Sigmoid colon (tissue), 7 donors: ENCODE data around the gene CDHR5. TPM values are rescaled to one million over a fixed set of nuclear protein-coding genes. Genes with fewer than 3 reads are reported as not detected.
A peak's percentile ranks its signal among the peaks of the same experiment; 100 is the strongest.

Source experiments
- DNase-seq: peaks from one replicate; pipeline ENCODE4 v3.0.0-alpha.2; 2019
- H3K27ac ChIP-seq, 4 donors: fragments of 200-600 bp; sonication (generic); one replicate each; pipeline ENCODE4 v1.5.1; 2016 to 2019; ENCODE audit warnings: mild to moderate bottlenecking in 1 of 4
- H3K27me3 ChIP-seq, 3 donors: fragments of 200-600 bp; sonication (generic); one replicate each; pipeline ENCODE4 v1.5.1; 2019; ENCODE audit warnings: mild to moderate bottlenecking in 1 of 3
- H3K36me3 ChIP-seq, 4 donors: fragments of 200-600 bp; sonication (generic); one replicate each; pipeline ENCODE4 v1.5.1; 2016 to 2019
- H3K4me1 ChIP-seq, 4 donors: fragments of 200-600 bp; sonication (generic); one replicate each; pipeline ENCODE4 v1.5.1; 2017 to 2019
- H3K4me3 ChIP-seq, 4 donors: fragments of 200-600 bp; sonication (generic); one replicate each; pipeline ENCODE4 v1.5.1; 2017 to 2019; ENCODE audit warnings: mild to moderate bottlenecking in 2 of 4, moderate library complexity in 1 of 4
- H3K9me3 ChIP-seq, 4 donors: fragments of 200-600 bp in 3 of 4; sonication (generic) in 3 of 4; one replicate each; pipeline versions ENCODE4 v1.5.1 to v1.6.1; 2013 to 2019
- CTCF ChIP-seq, 4 experiments: fragments of 450-650 bp in 3 of 4; fragments of 200-600 bp in 1 of 4; IDR thresholded peaks; one replicate each; pipeline ENCODE4 v1.5.1; 2016 to 2019; ENCODE audit warnings: antibody characterized with exemption in 4 of 4, mild to moderate bottlenecking in 3 of 4, moderate library complexity in 2 of 4
- EP300 ChIP-seq, 4 donors: sonication (generic); formaldehyde crosslinking; IDR thresholded peaks; one replicate each; pipeline ENCODE4 v1.6.1; 2017; ENCODE audit warnings: antibody characterized with exemption in 4 of 4
- POLR2A ChIP-seq, 2 donors: fragments of 450-650 bp; IDR thresholded peaks; one replicate each; pipeline ENCODE4 v1.6.1; 2016; ENCODE audit warnings: antibody characterized with exemption in 2 of 2, mild to moderate bottlenecking in 2 of 2, moderate library complexity in 2 of 2
- POLR2AphosphoS5 ChIP-seq, 4 donors: sonication (generic); formaldehyde crosslinking; IDR thresholded peaks; one replicate each; pipeline ENCODE4 v1.6.1; 2017; ENCODE audit warnings: antibody characterized with exemption in 4 of 4
- WGBS, 2 donors: extraction: QIAGEN DNeasy Blood & Tissue Kit; methylation state at CpG; one replicate each; pipeline ENCODE4 v1.1.7; 2013; 5-methylcytosine and 5-hydroxymethylcytosine counted together
- intact Hi-C: fragments of 100-400 bp; cut with DNase I; formaldehyde crosslinking; loops from one replicate; pipeline ENCODE4 v1.15.1; 2023
- polyA plus RNA-seq, 3 donors: library from polyadenylated mRNA; stranded (reverse); fragments of 200-250 nt; gene quantifications; one replicate each; pipeline ENCODE4 v1.2.3, GENCODE V29; 2013
- total RNA-seq, 4 donors: library from RNA; depleted of rRNA; stranded (reverse); fragments of >200 nt; gene quantifications; one replicate each; pipeline ENCODE4 v1.1.0, GENCODE V29; 2016
- donor health status: healthy with polysubstance abuse.
- donor health status: Bipolar disorder and iron deficiency.
- donor health status: healthy.

Gene CDHR5
- total and polyA plus RNA-seq, 7 donors, result 1.8 to 136 (median 18.0) TPM; not detected in 2

- WGBS, 2 donors, result 89 to 93% methylated on average over 28 of the region's 28 CpGs
- no peak for DNase-seq
- H3K4me1 ChIP-seq, result peaks cover 0 to 16% (median 6%) of the 10 kb centered on the region in 4 donors
- H3K9me3 ChIP-seq, result no peaks in the 10 kb centered on the region
- no peak overlapping the region for H3K27ac ChIP-seq
- H3K36me3 ChIP-seq, result peaks cover 32 to 98% (median 88%) of the 10 kb centered on the region in 4 donors
- TF ChIP-seq EP300 (IDR thresholded peaks at IDR 0.05), result no peak
- no peak for TF ChIP-seq POLR2AphosphoS5 (IDR thresholded peaks at IDR 0.05)
- no peak for TF ChIP-seq CTCF (IDR thresholded peaks at IDR 0.05)
- no peak for TF ChIP-seq POLR2A (IDR thresholded peaks at IDR 0.05)
- intact Hi-C loops, result no loop called here
- no peaks in the 10 kb centered on the region for H3K27me3 ChIP-seq
- H3K4me3 ChIP-seq, result no peak overlapping the region
Observed at GRCh38 chr11:608791-609251, 15.9 kb downstream of the CDHR5 start.

- no peak for DNase-seq
- WGBS, 2 donors, result 91 to 94% methylated on average over 45 of the region's 45 CpGs
- peaks cover 32 to 100% (median 90%) of the 10 kb centered on the region in 4 donors for H3K36me3 ChIP-seq
Observed at GRCh38 chr11:607971-608659, 16.6 kb downstream of the CDHR5 start.

GRCh38 chr11:607020-607780 is 17.6 kb downstream of the CDHR5 start:
- no peaks in the 10 kb centered on the region for H3K27me3 ChIP-seq
- no peaks in the 10 kb centered on the region for H3K9me3 ChIP-seq
- H3K36me3 ChIP-seq, result peaks cover 34 to 100% (median 88%) of the 10 kb centered on the region in 4 donors
- no peak for TF ChIP-seq EP300 (IDR thresholded peaks at IDR 0.05)
- no peak for TF ChIP-seq CTCF (IDR thresholded peaks at IDR 0.05)
- TF ChIP-seq POLR2A (IDR thresholded peaks at IDR 0.05), result no peak
- TF ChIP-seq POLR2AphosphoS5 (IDR thresholded peaks at IDR 0.05), result no peak
- intact Hi-C loops, result no loop called here
- peak overlapping the region in 2 of 4 donors; percentile 55 to 77 for H3K27ac ChIP-seq
- H3K4me3 ChIP-seq, result no peak overlapping the region
- no peak for DNase-seq
- WGBS, 2 donors, result 93 to 94% methylated on average over 35 of the region's 35 CpGs
- H3K4me1 ChIP-seq, result peaks cover 0 to 6% (median 2%) of the 10 kb centered on the region in 4 donors

More at GRCh38 chr11:607971-608659, 16.6 kb downstream of the CDHR5 start:
- H3K27ac ChIP-seq, result no peak overlapping the region
- no peak overlapping the region for H3K4me3 ChIP-seq
- TF ChIP-seq CTCF (IDR thresholded peaks at IDR 0.05) (no peak), EP300 (IDR thresholded peaks at IDR 0.05) (no peak), POLR2A (IDR thresholded peaks at IDR 0.05) (no peak), POLR2AphosphoS5 (IDR thresholded peaks at IDR 0.05) (no peak)
- H3K4me1 ChIP-seq, result peaks cover 0 to 11% (median 4%) of the 10 kb centered on the region in 4 donors
- intact Hi-C loops, result no loop called here
- H3K9me3 ChIP-seq, result no peaks in the 10 kb centered on the region
- no peaks in the 10 kb centered on the region for H3K27me3 ChIP-seq

- peaks cover 39 to 100% (median 90%) of the 10 kb centered on the region in 4 donors for H3K36me3 ChIP-seq
- peaks cover 0 to 6% (median 2%) of the 10 kb centered on the region in 4 donors for H3K4me1 ChIP-seq
- intact Hi-C loops, result no loop called here
- H3K9me3 ChIP-seq, result no peaks in the 10 kb centered on the region
- 64 to 84% methylated on average over 19 of the region's 19 CpGs for WGBS, 2 donors
- DNase-seq, result peak; percentile 86
- no peak for TF ChIP-seq POLR2A (IDR thresholded peaks at IDR 0.05)
- no peak for TF ChIP-seq EP300 (IDR thresholded peaks at IDR 0.05)
- peak in 1 of 4 donors; percentile 28 for TF ChIP-seq POLR2AphosphoS5 (IDR thresholded peaks at IDR 0.05)
- no peak for TF ChIP-seq CTCF (IDR thresholded peaks at IDR 0.05)
- H3K27ac ChIP-seq, result peak overlapping the region; percentile 55 to 77 (median 64)
- no peaks in the 10 kb centered on the region for H3K27me3 ChIP-seq
- H3K4me3 ChIP-seq, result no peak overlapping the region
Observed at GRCh38 chr11:606245-606644, 18.5 kb downstream of the CDHR5 start.
